Trophoblast cell (in vitro differentiated cells and primary cell): ENCODE results near the gene C1orf226.

ENCODE experiments used
- DNase-seq, 2 donors: peaks; one replicate each; pipeline ENCODE4 v3.0.0-alpha.2; 2016
- H2AFZ ChIP-seq: 2 replicates; pipeline ENCODE4 v1.6.1; 2013; ENCODE audit warnings: low read length, moderate library complexity, mild to moderate bottlenecking; ENCODE audit not compliant: insufficient read depth, poor library complexity
- H2AK5ac ChIP-seq: 2 replicates; pipeline ENCODE4 v1.6.1; 2013; ENCODE audit warnings: mild to moderate bottlenecking, low read length
- H2BK120ac ChIP-seq: 2 replicates; pipeline ENCODE4 v1.6.1; 2013; ENCODE audit warnings: low read length, mild to moderate bottlenecking, moderate library complexity; ENCODE audit not compliant: insufficient read depth, poor library complexity
- H2BK12ac ChIP-seq: 2 replicates; pipeline ENCODE4 v1.6.1; 2013; ENCODE audit warnings: mild to moderate bottlenecking, low read length, moderate library complexity
- H2BK5ac ChIP-seq: 2 replicates; pipeline ENCODE4 v1.6.1; 2013; ENCODE audit warnings: low read length, low read depth, moderate library complexity, mild to moderate bottlenecking; ENCODE audit not compliant: poor library complexity
- H3K14ac ChIP-seq: 2 replicates; pipeline ENCODE4 v1.6.1; 2013; ENCODE audit warnings: mild to moderate bottlenecking, low read length
- H3K18ac ChIP-seq: 2 replicates; pipeline ENCODE4 v1.6.1; 2013; ENCODE audit warnings: mild to moderate bottlenecking, low read length
- H3K23ac ChIP-seq: 2 replicates; pipeline ENCODE4 v1.6.1; 2013; ENCODE audit warnings: low read length
- H3K27ac ChIP-seq: 2 replicates; pipeline ENCODE4 v1.5.1; 2013; ENCODE audit warnings: low read depth, mild to moderate bottlenecking, inconsistent platforms, low read length, moderate library complexity
- H3K27me3 ChIP-seq: 2 replicates; pipeline ENCODE4 v1.6.1; 2013; ENCODE audit warnings: inconsistent platforms, mild to moderate bottlenecking, low read length, moderate library complexity; ENCODE audit not compliant: insufficient read depth
- H3K36me3 ChIP-seq, 2 experiments: 1 replicate in 1 of 2; 2 replicates in 1 of 2; pipeline ENCODE4 v1.6.1; 2013; ENCODE audit warnings: low read length in 2 of 2, mild to moderate bottlenecking in 2 of 2, moderate library complexity in 1 of 2; ENCODE audit not compliant: insufficient read depth in 2 of 2, control insufficient read depth in 1 of 2
- H3K4ac ChIP-seq: 2 replicates; pipeline ENCODE4 v1.6.1; 2013; ENCODE audit warnings: low read depth, mild to moderate bottlenecking, low read length, moderate library complexity
- H3K4me1 ChIP-seq, 2 experiments: 1 replicate in 1 of 2; 2 replicates in 1 of 2; pipeline ENCODE4 v1.6.1; 2013; ENCODE audit warnings: low read length in 2 of 2, mild to moderate bottlenecking in 2 of 2, moderate library complexity in 1 of 2; ENCODE audit not compliant: insufficient read depth in 2 of 2, control insufficient read depth in 1 of 2
- H3K4me2 ChIP-seq: 2 replicates; pipeline ENCODE4 v1.6.1; 2013; ENCODE audit warnings: inconsistent platforms, mild to moderate bottlenecking, low read length, moderate library complexity
- H3K4me3 ChIP-seq: 2 replicates; pipeline ENCODE4 v1.5.1; 2013; ENCODE audit warnings: mild to moderate bottlenecking, low read depth, low read length, inconsistent platforms
- H3K79me1 ChIP-seq: one replicate; pipeline ENCODE4 v1.6.1; 2013; ENCODE audit warnings: low read length
- H3K79me2 ChIP-seq: 2 replicates; pipeline ENCODE4 v1.6.1; 2013; ENCODE audit warnings: low read length, mild to moderate bottlenecking; ENCODE audit not compliant: control insufficient read depth, insufficient read depth, poor library complexity
- H3K9ac ChIP-seq: 2 replicates; pipeline ENCODE4 v1.6.1; 2013; ENCODE audit warnings: mild to moderate bottlenecking, low read length
- H3K9me3 ChIP-seq: 2 replicates; pipeline ENCODE4 v1.6.1; 2013; ENCODE audit warnings: low read depth, mild to moderate bottlenecking, control low read depth, inconsistent platforms, low read length; ENCODE audit not compliant: insufficient read depth
- H4K12ac ChIP-seq: 2 replicates; pipeline ENCODE4 v1.6.1; 2013; ENCODE audit warnings: low read depth, mild to moderate bottlenecking, low read length, moderate library complexity
- H4K8ac ChIP-seq: 2 replicates; pipeline ENCODE4 v1.6.1; 2013; ENCODE audit warnings: low read depth, mild to moderate bottlenecking, low read length, moderate library complexity
- H4K91ac ChIP-seq: one replicate; pipeline ENCODE4 v1.6.1; 2013; ENCODE audit warnings: low read depth, mild to moderate bottlenecking, low read length, moderate library complexity
- WGBS: extraction: QIAGEN DNeasy Blood & Tissue Kit; methylation state at CpG from one replicate; pipeline ENCODE4 v1.1.7; 2013; ENCODE audit warnings: missing lambda C conversion rate; ENCODE audit not compliant: insufficient read length, insufficient coverage; ENCODE audit errors: extremely low coverage; 5-methylcytosine and 5-hydroxymethylcytosine counted together

C1orf226 gene

GRCh38 chr1:162365284-162366020 is 16.1 kb upstream of the C1orf226 start:
- H3K79me1 ChIP-seq, result peaks cover 2% of the 10 kb centered on the region
- H3K79me2 ChIP-seq, result no peaks in the 10 kb centered on the region
- H4K12ac ChIP-seq, result no peak overlapping the region
- no peak overlapping the region for H3K23ac ChIP-seq
- H3K9me3 ChIP-seq, result no peaks in the 10 kb centered on the region
- no peak overlapping the region for H2BK120ac ChIP-seq
- H3K27me3 ChIP-seq, result no peaks in the 10 kb centered on the region
- H3K4me2 ChIP-seq, result no peak overlapping the region
- H3K9ac ChIP-seq, result no peak overlapping the region
- H3K4me1 ChIP-seq, result peaks cover 9 to 10% of the 10 kb centered on the region in 2 experiments
- no peak overlapping the region for H2BK5ac ChIP-seq
- H3K4ac ChIP-seq, result no peak overlapping the region
- no peak overlapping the region for H3K27ac ChIP-seq
- no peak overlapping the region for H4K91ac ChIP-seq
- no CpG with 5 or more reads among the region's 10 CpGs for WGBS
- H2AFZ ChIP-seq, result no peak overlapping the region
- no peak for DNase-seq
- no peak overlapping the region for H3K4me3 ChIP-seq
- no peak overlapping the region for H2BK12ac ChIP-seq
- no peak overlapping the region for H2AK5ac ChIP-seq
- H4K8ac ChIP-seq, result no peak overlapping the region
- no peak overlapping the region for H3K18ac ChIP-seq
- H3K36me3 ChIP-seq, result peaks cover 0 to 2% of the 10 kb centered on the region in 2 experiments
- H3K14ac ChIP-seq, result no peak overlapping the region

- Histone ChIP-seq H3K4me1 (peaks cover 9 to 10% of the 10 kb centered on the region in 2 experiments), H3K79me1 (peaks cover 2% of the 10 kb centered on the region), H2AFZ (no peak overlapping the region), H3K9ac (no peak overlapping the region), H3K36me3 (peaks cover 0 to 2% of the 10 kb centered on the region in 2 experiments), H2BK12ac (no peak overlapping the region), H3K27ac (no peak overlapping the region), H2BK120ac (no peak overlapping the region), H2BK5ac (no peak overlapping the region), H2AK5ac (no peak overlapping the region), H4K12ac (no peak overlapping the region), H3K9me3 (no peaks in the 10 kb centered on the region), H4K8ac (no peak overlapping the region), H3K27me3 (no peaks in the 10 kb centered on the region), H3K4ac (no peak overlapping the region), H3K14ac (no peak overlapping the region), H3K18ac (no peak overlapping the region), H3K79me2 (no peaks in the 10 kb centered on the region), H3K23ac (no peak overlapping the region), H3K4me2 (no peak overlapping the region), H3K4me3 (no peak overlapping the region), H4K91ac (no peak overlapping the region)
- DNase-seq, result no peak
- no CpG with 5 or more reads among the region's 4 CpGs for WGBS
Measured at GRCh38 chr1:162366149-162366548, 15.4 kb upstream of the C1orf226 start.

GRCh38 chr1:162366671-162367070 is 14.9 kb upstream of the C1orf226 start:
- Histone ChIP-seq H2BK120ac (no peak overlapping the region), H2AK5ac (no peak overlapping the region), H3K9me3 (no peaks in the 10 kb centered on the region), H3K4me1 (peaks cover 9 to 10% of the 10 kb centered on the region in 2 experiments), H4K91ac (no peak overlapping the region), H3K79me2 (no peaks in the 10 kb centered on the region), H2BK12ac (no peak overlapping the region), H3K23ac (no peak overlapping the region), H3K36me3 (peaks cover 0 to 2% of the 10 kb centered on the region in 2 experiments), H3K27me3 (no peaks in the 10 kb centered on the region), H3K4me3 (no peak overlapping the region), H4K8ac (no peak overlapping the region), H2BK5ac (no peak overlapping the region), H3K27ac (no peak overlapping the region), H3K14ac (no peak overlapping the region), H3K18ac (no peak overlapping the region), H2AFZ (no peak overlapping the region), H3K9ac (no peak overlapping the region), H3K4ac (no peak overlapping the region), H3K4me2 (no peak overlapping the region), H4K12ac (no peak overlapping the region), H3K79me1 (peaks cover 2% of the 10 kb centered on the region)
- peak; percentile 25 to 59 for DNase-seq
- no CpG with 5 or more reads among the region's 9 CpGs for WGBS

- H3K9ac ChIP-seq, result no peak overlapping the region
- H3K36me3 ChIP-seq, result peaks cover 0 to 2% of the 10 kb centered on the region in 2 experiments
- no CpG with 5 or more reads among the region's 36 CpGs for WGBS
- H2AK5ac ChIP-seq, result no peak overlapping the region
- no peak overlapping the region for H3K18ac ChIP-seq
- peak; percentile 87 to 92 for DNase-seq
- H2BK120ac ChIP-seq, result no peak overlapping the region
- H3K23ac ChIP-seq, result no peak overlapping the region
- no peak overlapping the region for H2BK12ac ChIP-seq
- no peak overlapping the region for H2BK5ac ChIP-seq
- H3K4me1 ChIP-seq, result peaks cover 9 to 10% of the 10 kb centered on the region in 2 experiments
- no peak overlapping the region for H4K8ac ChIP-seq
- H4K91ac ChIP-seq, result no peak overlapping the region
- H3K27me3 ChIP-seq, result no peaks in the 10 kb centered on the region
- H3K14ac ChIP-seq, result no peak overlapping the region
- peaks cover 2% of the 10 kb centered on the region for H3K79me1 ChIP-seq
- H3K4me2 ChIP-seq, result no peak overlapping the region
- H4K12ac ChIP-seq, result no peak overlapping the region
- H3K4ac ChIP-seq, result no peak overlapping the region
- H3K79me2 ChIP-seq, result no peaks in the 10 kb centered on the region
- H3K4me3 ChIP-seq, result no peak overlapping the region
- H2AFZ ChIP-seq, result no peak overlapping the region
- no peak overlapping the region for H3K27ac ChIP-seq
- H3K9me3 ChIP-seq, result no peaks in the 10 kb centered on the region
Measured at GRCh38 chr1:162367073-162367472, 14.5 kb upstream of the C1orf226 start.
